NT2/D1 (cell line): ENCODE measurements around the gene PRM1.

Experiments used
- SUZ12 ChIP-seq: IDR thresholded peaks from 2 replicates; pipeline ENCODE4 v1.6.1; 2011; ENCODE audit not compliant: insufficient read length, insufficient read depth; ENCODE audit errors: extremely low read depth
- YY1 ChIP-seq: IDR thresholded peaks from 2 replicates; pipeline ENCODE4 v1.6.1; 2011; ENCODE audit not compliant: insufficient read length, insufficient read depth
- ZNF274 ChIP-seq: IDR thresholded peaks from 2 replicates; pipeline ENCODE4 v1.6.1; 2011; ENCODE audit warnings: mild to moderate bottlenecking, low read depth, low read length

DNA sequence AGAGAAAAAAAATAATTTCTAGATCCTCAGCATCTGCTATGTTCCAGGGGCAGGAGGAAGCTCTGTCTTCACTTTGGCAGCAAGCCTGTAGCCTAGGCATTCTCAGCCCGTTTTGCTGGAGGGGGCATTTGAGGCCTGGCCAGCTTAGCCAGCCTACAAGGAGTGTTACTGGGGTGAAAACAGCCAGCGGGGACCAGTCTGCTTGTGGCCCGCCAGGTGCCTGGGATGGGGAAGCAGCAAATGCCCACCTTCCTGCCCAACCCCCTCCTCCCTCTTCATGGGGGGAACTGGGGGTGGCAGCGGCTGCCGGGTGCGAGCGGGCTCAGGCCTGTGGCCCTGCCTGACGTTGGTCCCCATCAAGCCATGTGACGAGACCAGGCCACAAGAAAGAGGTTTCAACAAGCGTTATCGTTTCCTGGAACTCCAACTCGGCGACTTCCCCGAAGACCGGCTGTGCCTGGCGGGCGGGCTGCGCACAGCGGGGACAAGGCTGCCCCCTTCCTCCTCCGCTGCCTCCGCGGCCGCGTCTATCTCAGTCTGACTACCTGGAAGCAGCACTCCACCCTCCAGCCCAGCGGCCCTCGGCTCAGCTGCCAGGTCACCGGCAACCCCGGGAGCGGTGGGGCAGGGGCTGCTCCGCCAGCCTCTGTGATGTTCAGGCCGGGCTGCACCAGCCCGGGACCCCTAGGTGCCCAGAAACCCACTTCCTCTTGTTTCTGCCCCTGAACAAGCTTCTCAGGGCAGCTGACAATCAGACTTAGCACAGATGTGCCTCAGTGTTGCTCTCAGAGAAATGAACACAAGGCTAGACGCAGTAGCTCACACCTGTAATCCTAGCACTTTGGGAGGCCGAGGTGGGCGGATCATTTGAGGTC lies 48.0 kb downstream of the PRM1 start:
- TF ChIP-seq YY1 (no peak), SUZ12 (no peak), ZNF274 (no peak)
